NT2/D1 (cell line): ENCODE data around the gene EDN1.

Source experiments
- DNase-seq: peaks from one replicate; pipeline ENCODE4 v3.0.0-alpha.2; 2011; ENCODE audit warnings: low read depth, low spot score
- H3K27me3 ChIP-seq: 2 replicates; pipeline ENCODE4 v1.6.0; 2011; ENCODE audit warnings: mild to moderate bottlenecking; ENCODE audit not compliant: insufficient read length, insufficient read depth
- H3K36me3 ChIP-seq: 2 replicates; pipeline ENCODE4 v1.6.1; 2011; ENCODE audit warnings: mild to moderate bottlenecking, low read length, mixed read lengths; ENCODE audit not compliant: insufficient read depth, insufficient read length
- H3K4me1 ChIP-seq: 2 replicates; pipeline ENCODE4 v1.5.1; 2011; ENCODE audit not compliant: insufficient read depth, insufficient read length
- H3K4me3 ChIP-seq: 2 replicates; pipeline ENCODE4 v1.5.1; 2011; ENCODE audit warnings: low read depth; ENCODE audit not compliant: insufficient read length
- H3K9ac ChIP-seq: 2 replicates; pipeline ENCODE4 v1.6.0; 2011; ENCODE audit warnings: low read depth; ENCODE audit not compliant: insufficient read length
- H3K9me3 ChIP-seq: 2 replicates; pipeline ENCODE4 v1.5.1; 2011; ENCODE audit warnings: mild to moderate bottlenecking, low read length; ENCODE audit not compliant: insufficient read depth
- SUZ12 ChIP-seq: IDR thresholded peaks from 2 replicates; pipeline ENCODE4 v1.6.1; 2011; ENCODE audit not compliant: insufficient read length, insufficient read depth; ENCODE audit errors: extremely low read depth
- YY1 ChIP-seq: IDR thresholded peaks from 2 replicates; pipeline ENCODE4 v1.6.1; 2011; ENCODE audit not compliant: insufficient read length, insufficient read depth
- ZNF274 ChIP-seq: IDR thresholded peaks from 2 replicates; pipeline ENCODE4 v1.6.1; 2011; ENCODE audit warnings: mild to moderate bottlenecking, low read depth, low read length

The EDN1 gene

DNA sequence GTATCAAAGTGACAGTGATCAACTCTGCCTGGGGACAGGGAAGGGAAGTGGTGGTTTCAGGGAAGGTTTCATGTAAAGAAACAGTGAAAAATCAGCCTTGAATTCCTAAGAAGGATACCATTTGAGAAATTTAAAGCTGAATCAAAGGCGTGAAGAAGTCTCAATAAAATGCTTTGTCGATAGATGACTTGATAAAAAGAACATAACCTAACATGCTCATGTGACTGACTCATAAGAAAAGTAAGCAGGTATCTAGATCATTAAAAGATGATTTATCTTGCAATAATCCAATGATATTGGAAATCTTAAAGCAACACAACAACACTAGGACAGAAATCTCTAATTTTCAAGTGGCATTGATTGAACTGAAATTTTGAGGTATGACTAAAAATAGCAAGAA, 14.3 kb downstream of the EDN1 start:
- H3K4me1 ChIP-seq, result no peaks in the 10 kb centered on the region
- DNase-seq, result no peak
- H3K9ac ChIP-seq, result no peak overlapping the region
- no peaks in the 10 kb centered on the region for H3K36me3 ChIP-seq
- H3K9me3 ChIP-seq, result no peaks in the 10 kb centered on the region
- H3K4me3 ChIP-seq, result no peak overlapping the region
- H3K27me3 ChIP-seq, result no peaks in the 10 kb centered on the region
- TF ChIP-seq SUZ12 (no peak), ZNF274 (no peak), YY1 (no peak)

DNA sequence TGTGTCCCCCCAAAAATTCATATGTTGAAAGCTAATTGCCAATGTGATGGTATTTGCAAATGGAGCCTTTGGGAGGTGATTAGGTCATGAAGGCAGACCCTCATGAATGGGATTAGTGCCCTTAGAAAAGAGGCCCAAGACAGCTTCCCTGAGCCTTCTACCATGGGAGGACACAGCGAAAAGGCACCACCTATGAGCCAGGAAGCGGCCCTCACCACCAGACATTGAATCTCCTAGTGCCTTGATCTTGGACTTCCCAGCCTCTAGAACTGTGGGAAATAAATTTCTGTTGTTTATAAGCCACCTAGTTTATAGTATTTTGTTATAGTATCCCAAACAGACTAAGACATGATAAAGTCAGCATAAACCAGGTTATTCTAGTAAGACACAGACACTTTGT, 18.9 kb downstream of the EDN1 start:
- Histone ChIP-seq H3K4me3 (no peak overlapping the region), H3K9me3 (no peaks in the 10 kb centered on the region), H3K27me3 (no peaks in the 10 kb centered on the region)

DNA sequence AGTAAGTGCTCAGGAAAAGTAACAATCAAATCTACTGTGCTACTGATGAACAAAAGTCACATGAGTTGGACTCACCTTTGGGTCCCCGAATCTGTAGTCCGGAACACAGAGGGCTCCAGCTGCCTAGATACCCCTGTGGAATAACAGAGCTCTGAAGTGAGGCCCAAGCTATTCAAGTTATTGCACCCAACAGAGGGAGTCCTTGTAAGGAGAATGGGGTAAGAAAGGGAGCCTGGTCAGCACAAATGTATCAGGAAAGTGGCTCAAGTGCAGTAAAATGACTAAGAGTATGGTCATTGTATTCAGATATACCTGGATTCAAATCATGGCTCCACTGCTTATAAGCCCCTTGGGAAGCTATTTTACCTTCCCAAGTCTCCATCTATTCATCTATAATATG, 20.9 kb downstream of the EDN1 start:
- no peak for DNase-seq
- Histone ChIP-seq H3K4me1 (no peaks in the 10 kb centered on the region), H3K4me3 (no peak overlapping the region)

More for the DNA sequence above, 18.9 kb downstream of the EDN1 start:
- Histone ChIP-seq H3K4me1 (no peaks in the 10 kb centered on the region), H3K9ac (no peak overlapping the region), H3K36me3 (no peaks in the 10 kb centered on the region)
- DNase-seq, result no peak
- TF ChIP-seq YY1 (no peak), SUZ12 (no peak), ZNF274 (no peak)

DNA sequence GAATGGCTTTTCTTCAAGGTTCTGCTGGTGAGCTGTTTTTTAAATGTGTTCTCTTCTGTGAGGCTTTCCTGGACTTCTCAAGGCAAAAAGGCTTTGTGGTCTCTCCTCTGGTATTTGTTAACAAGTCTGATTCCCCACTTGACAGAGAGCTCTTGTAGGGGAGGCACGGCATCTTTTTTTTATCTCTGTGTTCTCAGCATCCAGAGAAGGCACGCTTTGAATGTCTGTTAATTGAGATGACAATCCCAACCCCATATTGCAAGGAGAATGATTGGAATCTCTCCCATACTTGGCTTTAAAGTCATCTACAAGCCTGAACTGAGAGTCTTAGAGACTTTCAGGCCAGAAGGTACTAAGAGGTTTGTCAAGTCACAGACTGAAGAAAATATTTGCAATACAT, 22.6 kb downstream of the EDN1 start:
- no peak for TF ChIP-seq SUZ12
- no peak for TF ChIP-seq YY1
- no peak for DNase-seq
- H3K27me3 ChIP-seq, result no peaks in the 10 kb centered on the region
- H3K36me3 ChIP-seq, result no peaks in the 10 kb centered on the region
- H3K4me3 ChIP-seq, result no peak overlapping the region
- no peaks in the 10 kb centered on the region; the same call in 1 of the 2 replicates for H3K9me3 ChIP-seq
- H3K4me1 ChIP-seq, result no peaks in the 10 kb centered on the region
- H3K9ac ChIP-seq, result no peak overlapping the region

More for the DNA sequence above, 20.9 kb downstream of the EDN1 start:
- Histone ChIP-seq H3K27me3 (no peaks in the 10 kb centered on the region), H3K9ac (no peak overlapping the region), H3K9me3 (no peaks in the 10 kb centered on the region; the same call in 1 of the 2 replicates), H3K36me3 (no peaks in the 10 kb centered on the region)
- TF ChIP-seq ZNF274, result no peak
- TF ChIP-seq SUZ12, result no peak
- no peak for TF ChIP-seq YY1

DNA sequence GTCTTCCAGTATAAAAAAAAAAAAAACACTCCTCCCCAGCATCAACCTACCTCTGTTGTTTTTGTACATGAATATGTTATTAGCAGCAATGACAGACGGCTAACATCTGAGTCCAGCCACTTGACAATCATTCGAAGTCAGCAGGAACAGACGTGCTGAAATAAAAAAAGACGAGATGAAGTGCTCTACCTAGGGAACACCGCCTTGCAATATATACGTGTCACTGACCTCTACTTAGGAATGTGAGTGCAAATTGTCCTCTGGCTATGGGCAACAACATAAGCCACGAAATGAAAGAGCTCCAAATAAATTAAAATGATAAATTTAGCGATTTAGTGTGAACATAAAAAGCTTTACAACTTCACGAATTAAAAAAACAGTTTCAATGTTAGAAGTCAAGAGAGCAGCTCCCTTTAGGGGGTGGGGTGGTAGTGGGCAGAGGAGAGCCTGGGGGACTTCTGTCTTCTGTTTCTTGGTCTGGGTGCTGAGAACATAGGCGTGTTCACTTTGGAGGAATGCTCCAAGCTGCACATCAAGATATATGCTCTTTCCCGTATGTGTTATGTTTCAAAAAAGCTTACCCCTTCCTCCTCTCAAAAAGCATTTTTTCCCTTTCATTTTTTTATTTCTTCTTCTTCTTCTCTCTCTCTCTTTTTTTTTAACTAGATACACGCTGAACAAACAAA, 23.3 kb downstream of the EDN1 start:
- Histone ChIP-seq H3K9ac (no peak overlapping the region), H3K27me3 (no peaks in the 10 kb centered on the region), H3K36me3 (no peaks in the 10 kb centered on the region), H3K4me3 (no peak overlapping the region), H3K4me1 (no peaks in the 10 kb centered on the region), H3K9me3 (peaks cover 6% of the 10 kb centered on the region)
- DNase-seq, result no peak
- no peak for TF ChIP-seq SUZ12
- TF ChIP-seq ZNF274, result no peak
- TF ChIP-seq YY1, result no peak

DNA sequence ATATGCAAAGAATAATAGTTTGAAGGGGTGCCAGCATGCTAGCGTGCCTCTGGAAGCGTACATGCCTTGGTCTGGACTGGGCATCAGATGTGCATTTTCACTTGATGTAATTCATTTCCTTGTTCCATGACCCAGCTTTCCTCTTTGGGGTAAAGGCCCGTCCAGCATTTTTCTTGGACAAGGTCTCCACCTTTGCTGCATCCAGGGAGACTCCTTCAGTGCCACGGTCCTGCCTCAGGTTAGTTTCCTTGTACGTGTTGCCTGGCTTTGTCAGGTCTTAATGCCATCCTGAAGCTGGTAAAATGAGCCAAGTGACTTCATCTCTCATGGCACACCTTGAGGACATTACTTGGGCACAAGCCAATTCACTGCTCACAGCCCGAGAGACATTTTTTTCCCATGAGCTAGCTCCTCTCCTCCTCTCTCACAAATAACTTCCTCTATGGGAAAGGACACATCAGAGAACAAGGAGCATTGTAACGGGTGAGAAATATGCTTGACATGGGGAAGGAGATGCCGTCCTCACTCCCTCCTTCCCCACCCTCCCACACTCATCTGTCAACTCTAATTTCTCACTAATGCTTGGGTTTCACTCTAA, 23.9 kb downstream of the EDN1 start:
- Histone ChIP-seq H3K36me3 (no peaks in the 10 kb centered on the region), H3K9me3 (peaks cover 13% of the 10 kb centered on the region), H3K4me1 (no peaks in the 10 kb centered on the region), H3K27me3 (no peaks in the 10 kb centered on the region), H3K4me3 (no peak overlapping the region), H3K9ac (no peak overlapping the region)
- DNase-seq, result no peak
- TF ChIP-seq YY1 (no peak), ZNF274 (no peak), SUZ12 (no peak)

DNA sequence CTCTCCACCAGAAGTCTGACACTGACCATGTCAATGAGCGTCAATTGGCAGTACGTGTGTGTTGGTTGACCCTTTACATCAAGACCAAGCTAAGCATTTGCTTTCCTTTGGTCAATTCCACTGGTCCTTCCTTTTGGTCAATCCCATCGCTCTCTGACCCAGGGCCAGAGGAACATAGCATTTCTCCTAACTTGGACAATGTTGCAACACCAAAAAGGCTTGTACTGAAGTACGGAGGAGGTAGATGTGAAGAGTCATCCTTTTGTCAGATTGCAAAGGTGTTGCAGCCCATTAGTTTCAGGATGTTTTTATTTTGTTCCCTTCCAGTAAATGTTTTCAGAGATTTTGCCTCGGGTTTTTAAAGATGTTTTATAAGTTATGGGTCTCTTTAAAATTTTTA, 24.6 kb downstream of the EDN1 start:
- Histone ChIP-seq H3K27me3 (no peaks in the 10 kb centered on the region), H3K9ac (no peak overlapping the region), H3K4me1 (no peaks in the 10 kb centered on the region), H3K4me3 (no peak overlapping the region), H3K36me3 (no peaks in the 10 kb centered on the region), H3K9me3 (peaks cover 13% of the 10 kb centered on the region)
- no peak for DNase-seq
- no peak for TF ChIP-seq ZNF274
- no peak for TF ChIP-seq YY1
